ENCODE measurements around the gene ELANE.

GRCh38 chr19:854549-854948 lies 2.4 kb downstream of the ELANE start:
- TF ChIP-seq GABPA (IDR thresholded peaks at IDR 0.05; ENCODE audit: low read depth) (no peak), CTCF (IDR thresholded peaks at IDR 0.05; ENCODE audit: insufficient read depth, low read length) (no peak), POLR2AphosphoS5 (IDR thresholded peaks at IDR 0.05; ENCODE audit: low read depth) (no peak), REST (IDR thresholded peaks at IDR 0.05; ENCODE audit: insufficient replicate concordance, low read depth) (no peak), SPI1 (IDR thresholded peaks at IDR 0.05; ENCODE audit: borderline replicate concordance, low read depth) (no peak)
